Brain pericyte (primary cell): Measurements from ENCODE around the gene LDLRAD4.

Experiments
- DNase-seq: peaks from one replicate; pipeline ENCODE4 v3.0.0-alpha.2; 2012; ENCODE audit warnings: low read depth, low spot score

The LDLRAD4 gene

DNA sequence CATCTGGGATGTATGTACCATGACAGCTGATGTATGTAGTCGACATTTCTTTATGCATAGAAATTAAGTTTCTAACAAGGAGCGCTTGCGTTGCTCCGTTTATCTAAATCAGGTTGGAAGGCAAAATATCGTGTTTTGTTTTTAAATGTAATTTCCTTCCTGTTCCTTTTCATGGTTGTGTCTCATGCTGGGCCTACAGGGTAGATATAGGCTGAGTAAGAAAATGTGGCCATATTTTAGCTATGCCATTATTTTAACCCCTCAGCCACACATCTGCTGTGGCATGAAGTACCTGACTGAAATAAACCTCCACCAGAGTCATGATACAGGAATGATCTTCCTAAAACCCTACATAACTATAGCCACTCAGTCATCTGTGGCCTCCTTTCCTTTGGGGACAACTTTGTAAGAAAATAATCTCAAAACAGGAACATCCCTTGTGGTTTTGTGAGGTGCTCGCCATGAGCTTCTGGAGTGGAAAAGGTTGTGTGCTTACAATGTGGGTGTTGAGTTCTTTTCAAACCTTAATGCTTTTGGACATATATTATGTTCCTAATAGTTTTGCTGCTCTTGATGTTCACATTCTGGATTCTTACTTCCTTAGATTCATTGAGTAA, 293.5 kb downstream of the LDLRAD4 start:
- DNase-seq: no peak

- no peak for DNase-seq
These were observed 294.5 kb downstream of the LDLRAD4 start for GRCh38 chr18:13513021-13513420.

GRCh38 chr18:13513481-13513880, 294.9 kb downstream of the LDLRAD4 start:
- DNase-seq: no peak

GRCh38 chr18:13514558-13514957, 296.0 kb downstream of the LDLRAD4 start:
- no peak for DNase-seq

GRCh38 chr18:13516855-13517254, 298.3 kb downstream of the LDLRAD4 start:
- DNase-seq: no peak

DNA sequence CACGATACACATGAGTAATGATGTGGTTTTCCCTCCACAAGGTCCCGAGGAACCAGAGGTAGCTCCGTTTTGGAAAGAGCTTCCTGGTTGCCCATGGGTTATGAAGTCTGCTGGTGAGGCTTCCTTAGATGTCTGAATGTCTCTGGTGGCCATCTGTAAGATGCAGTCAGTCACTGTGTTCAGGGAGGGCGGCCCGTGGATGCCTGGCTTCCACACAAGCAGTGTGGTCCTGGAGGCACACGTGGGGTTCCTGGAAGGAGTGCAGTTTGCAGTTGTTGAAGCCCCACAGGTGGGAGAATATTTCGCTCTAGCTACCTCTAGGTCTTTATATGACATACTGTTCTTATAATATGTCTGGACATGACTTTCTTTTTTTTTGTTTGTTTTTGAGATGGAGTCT, 298.8 kb downstream of the LDLRAD4 start:
- DNase-seq: no peak

- no peak for DNase-seq
These were observed 299.8 kb downstream of the LDLRAD4 start for GRCh38 chr18:13518382-13518781.

GRCh38 chr18:13520306-13520705, 301.7 kb downstream of the LDLRAD4 start:
- DNase-seq: no peak

DNA sequence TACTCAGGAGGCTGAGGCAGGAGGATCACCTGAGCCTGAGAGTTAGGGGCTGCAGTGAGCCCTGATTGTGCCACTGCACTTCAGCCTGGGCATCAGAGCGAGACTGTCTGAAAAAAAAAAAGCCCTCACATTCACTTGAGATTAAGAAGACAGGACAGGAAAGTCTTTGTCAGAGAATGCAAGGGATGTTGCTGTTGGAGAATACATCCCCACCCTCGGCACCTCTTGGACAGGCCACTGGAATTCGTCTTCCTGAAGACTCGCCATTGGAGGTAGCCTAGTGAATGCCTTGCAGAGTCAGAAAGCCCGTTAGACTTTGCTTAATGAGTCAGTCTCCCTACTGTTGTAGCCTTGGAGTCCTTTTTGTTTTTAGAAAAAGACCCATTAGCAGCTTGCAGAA, 302.2 kb downstream of the LDLRAD4 start:
- no peak for DNase-seq

DNA sequence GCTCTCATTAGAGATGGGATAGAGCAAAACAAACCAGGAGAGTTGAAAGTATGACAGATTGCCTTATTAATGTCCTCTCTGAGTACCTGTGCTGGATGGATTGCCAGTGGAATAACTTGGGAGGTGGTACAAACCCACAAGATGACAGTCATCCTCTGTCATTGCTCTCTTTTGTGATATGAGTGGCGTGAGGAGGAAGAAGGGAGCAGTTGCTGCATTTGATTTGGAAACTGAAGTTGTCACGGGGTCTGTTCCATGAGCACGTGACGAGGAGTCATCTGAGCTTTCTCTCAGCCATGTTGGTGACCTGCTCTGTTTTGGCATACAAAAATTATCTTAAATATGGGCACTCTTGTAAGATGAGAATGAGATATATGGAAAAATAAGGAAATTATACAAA, 302.9 kb downstream of the LDLRAD4 start:
- no peak for DNase-seq

DNA sequence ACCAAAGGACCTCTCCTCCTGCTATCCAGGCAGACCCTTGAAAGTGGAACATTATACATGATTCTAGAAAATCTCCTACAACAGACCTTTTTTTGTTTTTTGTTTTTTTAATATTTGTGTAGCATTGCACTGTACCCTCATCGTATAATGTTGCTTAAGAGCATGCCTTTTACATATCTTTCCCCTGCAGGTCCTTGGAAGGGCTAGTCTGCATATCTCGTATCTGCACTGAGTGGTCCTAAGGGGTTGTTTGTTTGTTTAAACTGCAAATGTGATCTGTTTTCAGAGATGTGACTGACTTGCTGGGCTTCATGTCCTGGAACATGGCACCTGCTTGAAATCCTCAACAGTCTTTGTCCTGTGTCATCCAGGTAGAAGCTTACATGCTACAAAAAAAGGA, 303.7 kb downstream of the LDLRAD4 start:
- DNase-seq: no peak

DNA sequence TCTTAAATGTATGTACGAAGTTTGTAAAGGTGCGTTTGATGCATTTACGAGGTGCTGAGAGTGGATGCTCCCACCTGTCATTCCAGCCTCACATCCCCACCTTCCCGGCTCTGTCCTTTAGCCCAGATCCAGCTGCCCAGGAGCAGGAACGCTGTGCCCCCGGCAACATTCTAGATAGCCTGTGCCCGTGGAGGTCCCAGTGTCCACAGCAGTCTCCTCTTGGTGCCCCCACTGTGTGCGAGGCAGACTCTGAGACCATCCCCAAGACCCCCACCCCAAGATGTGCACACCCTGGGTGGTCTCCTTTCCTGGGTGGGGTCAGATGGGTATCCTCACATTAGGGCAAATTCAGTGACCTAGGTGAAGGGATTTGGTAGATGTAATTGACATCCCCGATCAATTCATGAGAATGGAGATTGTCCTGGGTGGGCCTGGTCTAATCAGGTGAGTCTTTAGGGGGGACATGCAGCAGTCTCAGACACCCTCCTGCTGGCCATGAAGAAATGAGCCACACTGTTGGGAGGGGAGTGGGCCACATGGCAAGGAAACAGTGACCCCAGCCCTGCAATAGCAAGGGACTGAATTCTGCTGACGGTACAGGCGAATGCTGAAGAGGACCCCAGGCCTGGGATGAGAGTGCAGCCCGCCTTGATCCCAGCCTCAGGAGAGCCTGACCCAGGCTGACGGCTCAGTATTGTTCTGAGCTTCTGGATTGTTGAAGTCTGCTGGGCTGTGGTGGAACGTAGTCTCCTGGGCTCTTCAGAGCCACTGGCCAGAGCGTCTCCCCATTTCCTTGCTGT, 304.5 kb downstream of the LDLRAD4 start:
- no peak for DNase-seq

GRCh38 chr18:13524054-13524453, 305.5 kb downstream of the LDLRAD4 start:
- DNase-seq: no peak

DNA sequence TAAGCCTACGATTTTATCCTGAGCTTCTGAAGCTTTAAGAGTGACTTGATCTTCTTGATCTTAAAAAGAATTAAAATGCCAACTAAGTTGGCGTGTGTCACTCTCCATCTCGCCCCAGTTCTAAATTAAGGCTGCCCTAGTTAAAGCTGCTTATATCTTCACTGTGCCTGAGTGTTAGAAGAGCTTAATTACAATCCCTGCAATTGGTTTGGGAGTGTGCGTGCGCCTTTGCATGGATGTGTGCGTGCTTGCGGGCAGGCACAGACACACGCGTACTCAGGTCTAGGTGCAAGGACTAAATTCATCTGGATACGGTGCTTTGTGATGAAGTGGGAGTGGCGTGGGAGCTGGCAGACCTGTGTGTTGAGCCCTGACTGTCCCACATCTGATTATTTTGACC, 306.3 kb downstream of the LDLRAD4 start:
- DNase-seq: no peak

DNA sequence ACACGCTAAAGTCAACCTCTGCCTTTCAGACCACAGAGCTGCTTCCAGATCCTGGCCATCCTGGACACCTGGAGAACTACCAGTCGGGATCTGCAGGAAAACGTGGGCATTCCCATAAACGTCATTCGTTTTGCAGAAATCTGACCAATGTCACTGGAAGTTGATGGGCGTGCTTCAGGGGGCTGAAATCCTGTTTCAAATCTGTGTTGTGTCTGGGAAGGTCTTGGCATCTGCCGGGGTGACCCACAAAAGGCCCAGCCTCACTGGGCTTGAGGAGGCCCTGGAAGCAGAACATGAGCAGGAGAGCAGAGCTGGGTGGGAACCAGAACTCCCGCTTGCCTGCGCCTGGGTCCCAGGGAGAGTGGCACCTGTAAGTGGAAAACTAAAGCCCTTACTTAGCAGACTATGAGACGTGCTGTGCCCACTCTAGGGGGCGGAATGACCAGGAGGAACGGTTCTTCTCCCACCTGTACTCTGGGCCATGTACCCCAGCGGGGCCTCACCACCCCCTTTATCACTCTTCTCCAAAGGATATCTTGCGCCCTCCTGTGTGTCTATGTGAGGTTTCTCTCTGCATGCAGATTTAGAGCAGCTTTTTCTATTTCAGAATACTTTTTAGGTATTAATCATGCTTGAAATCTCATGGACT, 306.9 kb downstream of the LDLRAD4 start:
- DNase-seq: no peak

- DNase-seq: no peak
These were observed 308.0 kb downstream of the LDLRAD4 start for GRCh38 chr18:13526519-13526918.

DNA sequence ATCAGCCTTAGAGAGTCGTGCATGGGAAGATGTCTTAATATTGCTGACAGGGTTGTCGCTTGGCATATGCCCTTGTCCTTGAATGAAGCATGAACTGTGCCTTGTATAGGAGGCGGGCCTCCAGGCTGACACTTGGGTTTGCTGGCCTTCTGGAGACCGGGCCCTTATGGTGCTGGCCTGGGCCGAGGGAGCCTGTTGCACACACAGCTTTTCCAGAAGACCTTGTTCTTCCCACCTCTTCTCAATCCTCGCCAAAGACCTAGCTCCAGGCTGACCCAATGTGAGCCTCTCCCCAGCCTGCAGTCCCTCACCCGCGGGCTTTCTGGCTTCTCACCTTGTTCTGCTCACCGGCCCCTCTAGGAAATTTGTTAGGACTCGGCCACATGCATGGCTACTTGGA, 308.7 kb downstream of the LDLRAD4 start:
- no peak for DNase-seq

DNA sequence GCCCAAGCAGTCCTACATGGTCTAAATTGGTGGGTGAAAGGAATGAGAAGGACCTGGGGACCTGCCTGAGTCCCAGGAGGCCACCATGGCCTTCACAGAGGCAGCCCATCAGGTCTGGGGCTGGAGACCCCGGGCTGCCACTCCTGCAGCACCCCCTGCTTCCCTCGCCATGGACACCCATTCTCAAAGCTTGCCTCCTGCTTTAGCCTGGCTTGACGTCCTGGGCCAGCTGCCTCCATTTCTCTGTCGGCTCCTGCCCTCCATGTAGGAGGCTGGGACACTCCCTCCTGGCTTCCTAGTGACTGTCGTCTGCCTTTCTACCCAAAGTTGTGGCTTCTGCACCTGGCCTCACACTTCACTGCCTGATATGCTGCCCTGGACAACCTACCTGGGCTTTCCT, 309.2 kb downstream of the LDLRAD4 start:
- no peak for DNase-seq

GRCh38 chr18:13528739-13529392, 310.3 kb downstream of the LDLRAD4 start:
- DNase-seq: no peak

GRCh38 chr18:13530033-13530878, 311.7 kb downstream of the LDLRAD4 start:
- no peak for DNase-seq

DNA sequence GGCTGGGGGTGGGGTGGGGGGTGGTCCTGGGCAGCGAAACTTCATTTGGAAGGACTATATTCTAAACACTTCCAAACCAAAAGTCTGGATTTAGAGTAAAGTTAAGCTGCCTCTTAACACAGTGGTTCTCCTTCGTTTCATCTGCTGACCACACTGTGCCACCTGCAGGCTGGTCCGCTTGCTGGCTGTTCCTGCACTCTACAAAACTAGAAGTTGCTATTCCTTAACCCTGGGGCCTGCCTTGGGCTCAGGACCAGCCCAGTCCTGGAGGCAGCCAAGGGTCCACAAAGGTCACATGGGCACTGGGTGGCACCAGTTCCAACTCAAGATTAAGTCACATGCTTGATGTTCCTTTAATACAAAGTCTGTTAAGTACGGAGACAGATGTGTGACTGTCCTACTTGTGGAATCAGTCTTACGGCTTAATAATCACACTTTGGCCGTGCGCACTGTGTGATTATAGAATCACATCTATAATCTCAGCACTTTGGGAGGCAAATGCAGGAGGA, 312.4 kb downstream of the LDLRAD4 start:
- DNase-seq: no peak
